OCI-LY1 (cell line): ENCODE measurements around the gene RAPGEF2.

Source experiments
- H2AFZ ChIP-seq: fragments of 200-600 bp; sonication (generic), shearing (Covaris generic); 2 replicates; pipeline ENCODE4 v1.6.0; 2014; ENCODE audit warnings: antibody characterized with exemption, mild to moderate bottlenecking, low read length
- H3F3A ChIP-seq: fragments of 200-600 bp; sonication (generic), shearing (Covaris generic); 2 replicates; pipeline ENCODE4 v1.6.0; 2014; ENCODE audit warnings: mild to moderate bottlenecking, antibody characterized with exemption, low read length, moderate library complexity; ENCODE audit not compliant: insufficient read depth
- H3K27ac ChIP-seq: fragments of 200-600 bp; sonication (generic); 2 replicates; pipeline ENCODE4 v1.5.1; 2014; ENCODE audit warnings: low read length, mixed run types, mild to moderate bottlenecking, low read depth; ENCODE audit not compliant: poor library complexity, severe bottlenecking
- H3K27me3 ChIP-seq: fragments of 200-600 bp; sonication (generic); 2 replicates; pipeline ENCODE4 v1.6.0; 2014; ENCODE audit warnings: antibody characterized with exemption, mild to moderate bottlenecking, low read length, moderate library complexity; ENCODE audit not compliant: insufficient read depth
- H3K36me3 ChIP-seq: fragments of 200-600 bp; sonication (generic); 2 replicates; pipeline ENCODE4 v1.6.1; 2014; ENCODE audit warnings: mild to moderate bottlenecking, antibody characterized with exemption, low read length, moderate library complexity, mixed read lengths; ENCODE audit not compliant: insufficient read depth
- H3K4me1 ChIP-seq: fragments of 200-600 bp; sonication (generic); 2 replicates; pipeline ENCODE4 v1.5.1; 2014; ENCODE audit warnings: mild to moderate bottlenecking, low read length, moderate library complexity; ENCODE audit not compliant: insufficient read depth, severe bottlenecking
- H3K4me2 ChIP-seq: fragments of 200-600 bp; sonication (generic), shearing (Covaris generic); 2 replicates; pipeline ENCODE4 v1.6.1; 2014; ENCODE audit warnings: low read length
- H3K4me3 ChIP-seq: fragments of 200-600 bp; sonication (generic); 2 replicates; pipeline ENCODE4 v1.5.1; 2014; ENCODE audit warnings: low read length, low read depth, mild to moderate bottlenecking, mixed read lengths; ENCODE audit not compliant: poor library complexity, severe bottlenecking
- H3K79me2 ChIP-seq: fragments of 200-600 bp; shearing (Covaris generic); 2 replicates; pipeline ENCODE4 v1.6.1; 2016; ENCODE audit warnings: mixed run types, low read length, mixed read lengths; ENCODE audit not compliant: insufficient read depth
- H3K9ac ChIP-seq: fragments of 200-600 bp; sonication (generic), shearing (Covaris generic); 2 replicates; pipeline ENCODE4 v1.6.1; 2014; ENCODE audit warnings: mild to moderate bottlenecking, low read length, mixed read lengths
- H3K9me2 ChIP-seq: fragments of 200-600 bp; sonication (generic), shearing (Covaris generic); 2 replicates; pipeline ENCODE4 v1.6.1; 2014; ENCODE audit warnings: low read depth, mild to moderate bottlenecking, low read length, mixed read lengths
- H3K9me3 ChIP-seq: fragments of 200-600 bp; shearing (Covaris generic); 2 replicates; pipeline ENCODE4 v1.6.1; 2014; ENCODE audit warnings: low read length, mixed read lengths
- H4K20me1 ChIP-seq: fragments of 200-600 bp; sonication (generic), shearing (Covaris generic); 2 replicates; pipeline ENCODE4 v1.6.0; 2016; ENCODE audit warnings: mild to moderate bottlenecking, low read length; ENCODE audit not compliant: insufficient read depth
- CTCF ChIP-seq: fragments of 200-600 bp; sonication (generic), shearing (Covaris generic); IDR thresholded peaks from 2 replicates; pipeline ENCODE4 v1.5.1; 2017; ENCODE audit warnings: mild to moderate bottlenecking, antibody characterized with exemption, low read length, moderate library complexity, mixed read lengths
- EZH2 ChIP-seq: fragments of 200-600 bp; sonication (generic), shearing (Covaris generic); IDR thresholded peaks from 2 replicates; pipeline ENCODE4 v1.8.0; 2017; ENCODE audit warnings: borderline replicate concordance, mixed run types, mild to moderate bottlenecking, antibody characterized with exemption, low read length, moderate library complexity, mixed read lengths

The RAPGEF2 gene

GRCh38 chr4:159145318-159145991 lies 42.6 kb downstream of the RAPGEF2 start:
- Histone ChIP-seq H3K4me2 (no peak overlapping the region), H3K36me3 (no peaks in the 10 kb centered on the region), H3K27me3 (no peaks in the 10 kb centered on the region), H3K27ac (no peak overlapping the region), H3F3A (no peaks in the 10 kb centered on the region), H3K4me3 (no peak overlapping the region), H2AFZ (no peak overlapping the region), H3K9me2 (no peaks in the 10 kb centered on the region), H3K9me3 (no peaks in the 10 kb centered on the region), H3K9ac (no peak overlapping the region), H3K79me2 (no peaks in the 10 kb centered on the region), H4K20me1 (no peaks in the 10 kb centered on the region), H3K4me1 (no peaks in the 10 kb centered on the region)
- TF ChIP-seq EZH2 = no peak
- TF ChIP-seq CTCF = no peak

- no peak overlapping the region for H3K9ac ChIP-seq
- H3F3A ChIP-seq = no peaks in the 10 kb centered on the region
- no peak overlapping the region for H2AFZ ChIP-seq
- TF ChIP-seq CTCF (no peak), EZH2 (no peak)
- no peaks in the 10 kb centered on the region for H3K27me3 ChIP-seq
- no peak overlapping the region for H3K4me2 ChIP-seq
- H3K79me2 ChIP-seq = no peaks in the 10 kb centered on the region
- H3K9me2 ChIP-seq = no peaks in the 10 kb centered on the region
- H3K36me3 ChIP-seq = no peaks in the 10 kb centered on the region
- no peaks in the 10 kb centered on the region for H3K9me3 ChIP-seq
- no peak overlapping the region for H3K27ac ChIP-seq
- H4K20me1 ChIP-seq = no peaks in the 10 kb centered on the region
- H3K4me3 ChIP-seq = no peak overlapping the region
- no peaks in the 10 kb centered on the region for H3K4me1 ChIP-seq
Measured at GRCh38 chr4:159145992-159146330, 43.1 kb downstream of the RAPGEF2 start.

- Histone ChIP-seq H3K4me3 (no peak overlapping the region), H3F3A (no peaks in the 10 kb centered on the region), H4K20me1 (no peaks in the 10 kb centered on the region), H3K79me2 (no peaks in the 10 kb centered on the region), H3K9ac (no peak overlapping the region), H3K9me2 (no peaks in the 10 kb centered on the region), H3K36me3 (no peaks in the 10 kb centered on the region), H3K27me3 (no peaks in the 10 kb centered on the region), H3K9me3 (no peaks in the 10 kb centered on the region), H3K4me1 (no peaks in the 10 kb centered on the region), H3K27ac (no peak overlapping the region), H2AFZ (no peak overlapping the region), H3K4me2 (no peak overlapping the region)
- TF ChIP-seq CTCF (no peak), EZH2 (no peak)
Measured at GRCh38 chr4:159146488-159146887, 43.6 kb downstream of the RAPGEF2 start.
